ENCODE data around the gene ANKRD28.

ANKRD28 gene

DNA sequence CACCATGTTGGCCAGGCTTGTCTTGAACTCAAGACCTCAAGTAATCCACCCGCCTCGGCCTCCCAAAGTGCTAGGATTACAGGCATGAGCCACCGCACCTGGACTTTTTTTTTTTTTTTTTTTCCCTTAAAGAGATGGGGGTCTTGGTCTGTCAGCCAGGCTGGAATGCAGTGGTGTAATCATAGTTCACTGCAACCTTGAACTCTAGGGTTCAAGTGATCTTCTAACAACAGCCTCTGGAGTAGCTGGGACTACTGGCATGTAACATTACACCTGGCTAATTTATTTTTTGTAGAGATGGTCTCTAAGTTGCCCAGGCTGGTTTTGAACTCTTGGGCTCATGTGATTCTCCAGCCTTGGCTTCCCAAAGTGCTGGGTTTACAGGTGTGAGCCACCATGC is 81.6 kb downstream of the ANKRD28 start:
- DNase-seq, result no peak

DNA sequence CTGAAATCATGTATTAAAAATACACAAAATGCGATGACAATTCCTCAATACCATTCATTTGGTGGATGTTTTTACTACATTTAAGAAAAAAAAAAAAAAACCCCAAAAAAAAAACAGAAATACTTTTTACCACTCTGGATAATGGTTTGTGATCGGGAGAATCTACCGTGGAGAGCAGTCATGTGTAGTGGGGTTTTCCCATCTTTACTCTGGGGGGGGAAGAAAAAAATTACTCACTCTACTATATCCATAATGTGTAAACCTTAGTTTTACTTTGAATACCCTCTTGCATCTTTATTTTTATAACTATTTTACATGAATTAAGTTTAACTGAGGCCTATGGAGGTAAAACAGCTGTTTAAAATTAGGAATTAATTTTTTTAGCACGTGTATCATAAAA is 83.3 kb downstream of the ANKRD28 start:
- DNase-seq, result no peak

DNA sequence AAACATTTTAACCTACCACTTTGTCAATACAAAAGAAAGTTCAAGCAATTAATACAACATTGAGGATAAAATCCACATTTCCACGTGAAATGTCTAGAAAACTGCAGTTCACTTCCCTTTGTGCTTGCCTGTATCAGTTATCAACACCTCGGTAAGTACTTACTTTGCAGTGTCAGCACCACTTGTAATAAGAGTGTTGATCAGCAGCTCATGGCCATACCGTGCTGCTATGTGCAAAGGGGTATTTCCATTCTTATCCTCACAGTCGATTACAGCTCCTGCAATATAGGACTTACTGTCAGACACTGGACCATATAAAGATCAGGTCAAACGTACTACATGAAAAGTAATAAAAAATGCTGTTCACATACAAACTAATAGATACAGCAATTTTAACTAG is 84.4 kb downstream of the ANKRD28 start:
- DNase-seq, result no peak

DNA sequence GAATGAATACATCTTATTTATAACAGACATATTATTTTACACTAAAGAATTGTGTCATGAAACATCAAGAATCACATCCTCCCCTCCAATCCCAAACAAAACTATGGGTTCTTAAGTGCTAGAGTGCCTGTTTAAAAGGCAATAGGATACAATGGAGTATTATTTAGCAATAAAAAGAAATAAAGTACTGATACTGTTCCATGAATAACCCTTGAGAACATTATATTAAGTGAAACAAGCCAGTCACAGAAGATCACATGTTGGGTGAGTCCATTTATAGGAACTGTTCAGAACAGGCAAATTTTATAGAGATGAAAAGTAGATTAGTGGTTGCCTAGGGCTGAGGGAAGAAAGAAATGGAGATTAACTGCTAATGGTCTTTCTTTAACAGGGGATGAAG is 86.5 kb downstream of the ANKRD28 start:
- no peak for DNase-seq

DNA sequence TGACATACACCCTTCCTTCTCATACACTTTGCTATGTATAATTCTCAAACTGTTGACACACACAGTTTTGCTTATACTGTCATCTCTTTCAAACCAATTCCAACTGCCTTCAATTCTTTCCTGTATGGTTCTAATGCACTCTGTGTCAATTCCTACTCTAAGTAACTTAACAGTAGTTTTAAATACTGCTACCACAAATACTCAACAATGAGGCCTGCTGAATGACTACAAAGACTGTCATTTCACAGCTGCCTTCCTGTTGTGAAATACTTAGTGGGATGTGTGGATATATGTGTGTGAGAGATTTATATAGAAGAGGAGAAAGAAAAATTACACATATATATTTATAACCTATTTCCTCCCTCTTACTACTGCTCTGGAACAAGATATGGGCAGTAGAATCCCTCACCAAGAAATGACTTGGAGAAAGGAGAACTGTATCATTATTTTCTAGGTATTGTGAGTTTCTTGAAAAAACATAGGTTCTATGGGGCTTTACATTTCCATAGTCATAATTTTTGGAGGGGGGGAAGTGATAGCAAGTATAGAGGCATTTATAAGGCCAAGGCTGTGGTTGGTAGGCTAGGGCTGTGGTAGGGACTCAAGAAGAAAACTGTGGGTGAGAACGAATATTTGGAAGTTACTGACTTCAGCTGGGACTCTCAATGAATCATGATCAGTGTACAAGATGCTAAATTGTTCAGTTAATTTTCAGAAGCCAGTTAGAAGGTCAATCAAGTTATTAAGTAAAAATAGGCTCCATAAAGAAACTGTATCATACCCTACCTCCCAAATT is 88.7 kb downstream of the ANKRD28 start:
- no peak for DNase-seq

DNA sequence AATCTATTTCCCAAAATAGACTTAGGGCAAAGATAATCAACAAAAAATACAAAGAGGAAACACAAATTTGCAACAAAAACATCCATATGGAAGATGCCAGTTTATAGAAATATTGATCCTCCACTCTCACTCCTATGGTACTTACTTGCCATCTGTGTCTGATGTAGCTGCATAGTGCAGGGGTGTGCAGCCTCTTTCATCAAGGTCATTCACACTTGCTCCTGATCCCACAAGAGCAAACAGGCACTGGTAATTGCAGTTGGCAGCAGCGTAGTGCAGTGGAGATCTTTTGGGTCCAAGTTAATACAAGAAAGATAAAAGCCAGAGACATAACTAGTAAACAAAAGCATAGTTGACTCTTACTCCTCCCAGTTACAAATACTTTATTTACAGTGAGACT is 90.0 kb downstream of the ANKRD28 start:
- no peak for DNase-seq

DNA sequence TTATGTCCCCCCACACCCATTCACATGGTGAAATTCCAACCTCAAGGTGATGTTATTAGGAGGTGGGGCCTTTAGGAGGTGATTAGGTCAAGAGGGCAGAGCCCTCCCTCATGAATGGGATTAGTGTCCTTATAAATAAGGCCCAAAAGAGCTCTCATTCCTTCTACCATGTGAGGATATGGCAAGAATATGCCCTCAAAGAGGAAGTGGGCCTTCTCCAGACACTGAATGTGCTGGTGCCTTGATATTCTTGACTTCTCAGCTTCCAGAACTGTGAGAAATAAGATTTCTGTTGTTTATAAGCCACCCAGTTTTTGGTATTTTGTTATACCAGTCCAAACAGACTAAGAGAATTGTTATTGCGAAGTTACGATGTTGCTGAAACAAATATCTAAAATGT is 94.4 kb downstream of the ANKRD28 start:
- DNase-seq, result no peak

DNA sequence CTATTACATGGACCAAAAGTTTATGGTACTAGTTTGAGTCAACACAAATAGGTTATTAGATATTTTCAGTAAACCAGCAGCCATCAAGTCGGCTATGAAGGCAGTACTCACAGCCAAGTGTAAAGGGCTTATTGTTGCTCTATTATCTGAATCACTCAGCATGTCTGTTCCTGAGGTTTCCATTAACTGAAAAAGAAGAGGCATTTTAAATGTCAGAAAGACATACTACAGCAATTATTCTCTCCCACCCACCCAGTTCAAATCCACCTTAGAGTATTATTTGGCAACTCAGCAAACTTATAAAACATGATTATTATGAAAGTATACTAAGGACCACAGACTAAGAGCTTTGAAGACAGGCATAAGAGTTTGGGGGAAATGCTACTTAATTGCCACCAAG is 103.2 kb downstream of the ANKRD28 start:
- DNase-seq, result no peak

DNA sequence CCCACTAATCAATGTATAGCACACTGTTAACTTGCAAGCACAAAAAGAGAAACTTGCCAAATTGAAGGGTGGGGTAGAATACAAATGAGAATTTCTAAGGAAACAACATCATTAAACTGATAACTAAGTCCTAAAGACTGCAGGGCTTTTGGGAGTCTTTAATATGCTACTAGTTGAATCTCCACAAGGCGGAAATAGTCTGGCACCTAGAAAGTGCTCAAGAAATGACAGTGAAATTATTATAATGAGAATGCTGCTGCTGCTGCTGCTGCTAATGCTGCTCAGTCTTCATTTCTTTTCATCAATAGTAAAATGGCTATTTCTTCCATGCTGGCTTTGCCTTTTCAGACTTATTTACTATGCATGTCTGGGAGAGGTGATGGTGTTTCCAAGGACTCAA is 104.4 kb downstream of the ANKRD28 start:
- DNase-seq, result no peak

DNA sequence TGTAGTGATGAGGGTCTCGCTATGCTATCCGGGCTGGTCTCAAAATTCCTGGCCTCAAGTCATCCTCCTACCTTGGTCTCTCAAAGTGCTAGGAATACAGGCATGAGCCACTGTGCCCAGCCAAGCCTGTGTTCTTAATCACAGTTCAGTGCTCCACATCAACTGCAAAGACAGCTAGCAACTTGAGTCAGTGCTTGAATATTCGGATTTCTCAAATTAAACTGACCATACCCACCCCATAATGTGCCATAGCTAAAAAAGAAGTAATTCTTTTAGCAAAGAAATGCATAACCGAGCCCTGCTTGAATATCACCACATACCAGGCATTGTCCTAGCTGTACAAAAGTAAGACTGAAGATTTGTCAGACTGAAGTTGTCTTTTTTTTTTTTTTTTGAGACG is 107.0 kb downstream of the ANKRD28 start:
- DNase-seq, result no peak

DNA sequence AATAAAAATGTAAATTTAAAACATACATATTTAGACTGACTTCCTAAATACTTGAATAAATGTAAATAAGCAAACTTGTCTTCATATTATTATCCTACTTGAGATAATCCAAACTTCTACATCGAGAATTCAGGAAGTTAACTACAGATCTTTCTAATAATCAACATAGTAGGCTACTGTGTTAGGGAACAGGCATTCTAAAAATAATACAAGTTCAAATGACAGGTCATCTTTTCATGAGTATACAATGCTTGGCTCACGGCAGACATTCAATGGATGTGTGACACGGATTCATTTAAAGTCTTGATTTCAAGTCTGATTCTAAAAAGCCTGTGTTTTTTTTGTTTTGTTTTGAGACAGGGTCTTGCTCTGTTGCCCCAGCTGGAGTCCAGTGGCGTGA is 107.5 kb downstream of the ANKRD28 start:
- DNase-seq, result no peak

DNA sequence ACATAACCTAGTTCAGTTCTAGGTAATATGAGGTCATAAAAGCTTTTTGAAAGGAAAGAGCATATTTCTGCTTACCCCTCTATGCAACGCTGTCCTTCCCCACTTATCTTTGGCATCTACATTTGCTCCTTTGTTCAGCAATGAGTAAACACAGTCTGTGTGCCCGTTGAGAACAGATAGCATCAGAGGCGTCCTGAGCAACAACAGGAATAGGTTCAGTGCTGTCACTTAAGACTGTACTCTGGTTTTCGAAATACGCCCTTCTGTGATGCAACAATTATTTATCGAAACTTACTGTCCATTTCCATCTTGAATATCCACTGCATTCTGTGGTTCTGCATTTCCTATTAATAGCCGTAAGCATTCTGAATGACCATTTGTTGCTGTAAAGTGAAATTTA is 111.9 kb downstream of the ANKRD28 start:
- peak; percentile 22 for DNase-seq

DNA sequence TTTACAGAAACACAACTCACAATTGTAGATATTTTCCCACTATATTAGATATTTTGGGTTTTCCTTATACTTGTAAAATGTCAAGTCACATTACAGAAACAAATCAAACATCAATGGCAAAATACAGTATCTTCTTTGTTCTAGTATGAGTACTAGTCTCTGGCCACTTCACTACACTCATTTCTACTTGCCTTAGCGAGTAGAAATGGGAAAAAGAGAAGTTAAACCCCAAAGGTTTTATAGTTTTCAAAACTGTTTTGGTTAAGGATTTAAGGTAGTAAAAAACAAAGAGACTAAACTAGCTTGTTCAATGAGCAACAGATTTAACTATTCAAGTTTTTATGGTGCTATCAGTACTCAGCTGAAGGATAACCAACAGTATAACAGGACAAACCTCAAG is 114.5 kb downstream of the ANKRD28 start:
- DNase-seq, result no peak

DNA sequence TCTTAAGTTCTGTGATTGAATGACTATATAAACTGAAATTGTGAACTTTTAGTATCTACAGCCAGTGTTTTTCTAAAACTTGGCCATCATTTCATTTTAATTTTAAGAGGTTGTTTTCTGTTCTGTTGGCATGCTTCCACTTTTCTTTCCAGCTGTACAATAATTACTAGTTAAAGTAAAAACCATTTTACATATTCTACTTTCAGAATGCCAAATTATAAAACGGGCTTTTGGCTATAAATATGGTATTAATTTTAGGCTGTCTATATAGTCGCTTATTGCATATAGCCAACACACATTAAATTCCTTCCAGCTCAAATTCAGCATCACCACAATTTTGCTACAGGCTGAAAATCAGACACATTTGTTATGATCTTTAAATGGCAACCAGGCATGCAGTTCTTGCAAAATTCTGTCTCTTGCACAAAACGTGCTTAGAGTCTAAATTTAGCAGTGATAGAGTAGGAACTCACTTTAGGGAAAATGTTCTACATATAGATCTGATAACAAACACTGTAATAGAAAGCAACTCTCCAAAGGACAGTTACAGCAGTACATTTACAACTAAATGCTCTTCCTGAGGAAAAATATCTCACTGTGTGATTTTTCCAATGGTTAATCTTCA is 115.1 kb downstream of the ANKRD28 start:
- no peak for DNase-seq

DNA sequence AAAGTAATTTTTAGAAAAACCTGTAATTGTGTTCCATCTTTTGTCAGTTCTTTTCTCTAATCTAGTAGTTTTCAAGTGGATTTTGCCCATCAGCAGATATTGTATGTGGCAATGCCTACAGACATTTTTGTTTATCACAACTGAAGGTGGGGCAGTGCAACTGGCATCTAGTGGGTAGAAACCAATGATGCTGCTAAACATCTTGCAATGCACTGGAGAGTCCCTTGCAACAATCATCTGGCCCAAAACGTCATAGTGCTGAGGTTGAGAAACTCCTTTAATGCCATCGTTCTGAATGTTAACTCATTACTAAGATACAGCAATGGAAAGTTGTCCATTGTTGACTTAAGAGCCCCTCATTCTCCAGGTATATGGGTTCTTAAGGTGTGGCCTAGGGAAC is 116.1 kb downstream of the ANKRD28 start:
- no peak for DNase-seq

DNA sequence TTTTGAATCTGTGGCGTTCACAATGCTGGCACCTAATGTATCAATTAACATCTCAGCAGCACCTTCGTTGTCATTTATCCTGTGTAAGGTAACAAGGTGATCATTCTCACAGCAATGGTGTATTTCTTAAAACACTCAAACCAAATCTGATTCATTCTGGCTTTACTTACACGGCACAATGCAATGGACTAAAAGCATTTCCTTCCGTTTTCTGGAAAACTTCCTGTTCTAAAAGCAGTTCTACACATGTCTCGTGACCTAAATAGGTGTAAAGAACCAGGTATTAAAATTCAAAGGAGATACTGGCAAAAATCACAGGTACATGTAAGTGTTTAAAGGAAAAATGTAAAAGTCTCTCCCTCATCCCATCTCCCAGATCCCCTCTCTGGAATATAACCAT is 118.5 kb downstream of the ANKRD28 start:
- no peak for DNase-seq

DNA sequence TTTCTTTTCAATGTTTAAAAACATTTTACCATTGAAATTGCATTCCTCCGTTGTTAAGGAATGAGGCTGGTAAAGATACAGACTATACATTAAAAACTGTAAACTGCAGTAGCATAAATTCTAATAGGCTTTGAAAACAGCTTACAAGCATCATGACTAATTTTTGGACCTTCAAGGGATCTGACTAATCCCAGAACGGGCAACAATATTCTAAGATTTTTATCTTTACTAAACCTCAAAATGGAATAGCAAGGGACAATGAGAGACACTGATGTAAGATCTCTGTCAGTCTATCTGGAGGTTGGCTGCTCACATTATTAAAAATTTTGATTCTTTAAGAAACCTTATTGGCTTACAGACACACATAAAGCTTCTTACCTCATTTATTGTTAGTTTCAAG is 121.5 kb downstream of the ANKRD28 start:
- DNase-seq, result no peak

DNA sequence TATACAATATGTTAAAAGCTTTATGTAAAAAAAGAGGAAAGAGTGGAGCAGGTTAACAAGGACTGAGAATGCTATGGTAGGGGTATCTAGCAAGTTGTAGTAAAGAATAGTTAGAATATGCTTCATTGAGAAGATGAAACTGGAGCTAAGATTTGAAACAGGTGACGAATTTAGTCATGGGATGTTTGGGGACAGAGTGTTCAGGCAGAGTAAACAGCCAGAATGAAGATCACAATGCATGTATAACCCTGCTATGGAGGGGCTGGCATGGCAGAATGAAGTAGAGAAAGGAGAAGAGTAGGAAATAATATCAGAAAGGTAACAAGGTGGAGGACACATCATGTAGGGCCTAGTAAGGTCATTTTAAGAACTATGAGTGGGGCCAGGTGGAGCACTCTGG is 124.2 kb downstream of the ANKRD28 start:
- DNase-seq, result no peak

DNA sequence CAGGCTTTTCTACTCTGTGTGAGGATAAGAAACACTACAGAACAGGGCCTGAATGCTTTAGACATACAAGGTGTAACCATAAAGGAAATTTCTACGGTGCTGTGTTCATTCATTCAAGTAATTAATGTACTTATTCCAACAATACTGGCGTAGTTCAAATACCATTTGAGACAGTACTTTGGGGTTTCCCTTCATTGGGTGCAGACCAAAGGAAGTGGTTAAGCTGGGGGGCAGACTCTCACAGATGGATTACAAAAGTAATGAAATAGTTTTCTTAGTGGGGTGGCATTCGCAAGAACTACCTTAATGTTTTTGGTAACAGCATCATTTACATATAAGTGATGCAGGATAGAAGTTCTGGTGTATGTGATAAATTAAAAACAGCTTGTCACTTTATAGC is 130.3 kb downstream of the ANKRD28 start:
- DNase-seq, result no peak

DNA sequence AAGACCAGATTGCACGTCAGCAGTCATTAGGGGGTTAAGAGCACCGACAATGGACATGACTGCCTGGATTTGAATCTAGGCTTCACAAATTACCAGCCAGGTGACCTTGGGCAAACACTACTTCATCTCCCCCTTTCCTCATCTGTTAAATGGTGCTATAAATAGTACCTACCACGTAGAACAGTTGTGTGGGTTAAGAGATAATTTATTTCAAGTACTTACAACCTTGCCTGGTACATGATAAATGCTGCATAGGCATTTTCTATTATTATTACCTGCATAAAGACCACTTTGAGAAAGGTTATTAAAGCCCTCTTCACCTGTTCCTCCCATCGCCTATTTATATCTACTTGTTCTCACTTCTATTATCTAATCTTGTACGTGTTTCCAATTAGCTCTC is 131.5 kb downstream of the ANKRD28 start:
- DNase-seq, result no peak

DNA sequence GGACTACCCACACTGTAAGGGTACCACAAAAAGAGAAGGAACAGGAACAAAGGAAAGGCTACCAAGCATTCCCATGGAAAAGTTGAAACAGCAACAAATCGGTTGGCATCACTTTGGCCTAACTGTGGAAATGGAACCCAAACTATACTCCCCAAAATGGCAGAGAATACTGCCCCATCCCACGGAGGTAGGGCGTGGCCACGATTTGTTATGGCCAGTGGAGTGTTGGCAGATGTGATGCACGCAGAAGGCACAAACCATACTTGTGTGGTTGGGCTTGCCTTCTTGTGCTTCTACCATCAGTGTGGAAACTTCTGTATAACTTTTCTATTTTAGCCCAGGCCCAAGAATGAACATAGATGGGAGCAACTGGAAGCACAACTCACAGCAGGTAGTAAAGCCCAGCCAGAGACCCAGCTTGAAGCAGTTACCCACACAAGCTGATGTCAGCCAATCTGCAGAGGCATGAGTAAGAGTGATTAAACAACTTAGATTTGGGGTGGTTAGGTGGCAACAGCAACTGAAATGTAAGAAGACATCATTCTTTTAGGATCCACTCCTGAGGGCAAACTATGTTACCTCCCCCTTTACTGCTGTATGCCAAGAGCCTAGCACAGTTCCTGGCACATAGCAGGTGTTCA is 132.1 kb downstream of the ANKRD28 start:
- no peak for DNase-seq

DNA sequence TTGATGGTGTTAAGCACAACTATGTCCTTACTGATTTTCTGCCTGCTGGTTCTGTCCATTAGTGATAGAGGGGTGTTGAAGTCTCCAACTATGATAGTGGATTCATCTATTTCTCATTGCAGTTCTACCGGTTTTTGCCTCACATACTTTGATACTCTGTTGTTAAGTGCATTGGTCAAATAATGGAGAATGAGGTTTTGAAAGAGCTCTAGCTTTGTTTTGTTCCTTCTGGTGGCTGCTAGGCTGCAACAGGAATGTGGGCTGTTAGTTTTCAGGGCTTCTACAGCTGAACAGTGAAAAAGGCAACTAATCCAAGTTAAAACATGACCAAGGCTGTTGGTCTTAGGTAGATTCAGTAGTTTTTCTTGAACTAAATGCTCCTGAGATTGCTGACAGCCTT is 133.6 kb downstream of the ANKRD28 start:
- DNase-seq, result no peak

DNA sequence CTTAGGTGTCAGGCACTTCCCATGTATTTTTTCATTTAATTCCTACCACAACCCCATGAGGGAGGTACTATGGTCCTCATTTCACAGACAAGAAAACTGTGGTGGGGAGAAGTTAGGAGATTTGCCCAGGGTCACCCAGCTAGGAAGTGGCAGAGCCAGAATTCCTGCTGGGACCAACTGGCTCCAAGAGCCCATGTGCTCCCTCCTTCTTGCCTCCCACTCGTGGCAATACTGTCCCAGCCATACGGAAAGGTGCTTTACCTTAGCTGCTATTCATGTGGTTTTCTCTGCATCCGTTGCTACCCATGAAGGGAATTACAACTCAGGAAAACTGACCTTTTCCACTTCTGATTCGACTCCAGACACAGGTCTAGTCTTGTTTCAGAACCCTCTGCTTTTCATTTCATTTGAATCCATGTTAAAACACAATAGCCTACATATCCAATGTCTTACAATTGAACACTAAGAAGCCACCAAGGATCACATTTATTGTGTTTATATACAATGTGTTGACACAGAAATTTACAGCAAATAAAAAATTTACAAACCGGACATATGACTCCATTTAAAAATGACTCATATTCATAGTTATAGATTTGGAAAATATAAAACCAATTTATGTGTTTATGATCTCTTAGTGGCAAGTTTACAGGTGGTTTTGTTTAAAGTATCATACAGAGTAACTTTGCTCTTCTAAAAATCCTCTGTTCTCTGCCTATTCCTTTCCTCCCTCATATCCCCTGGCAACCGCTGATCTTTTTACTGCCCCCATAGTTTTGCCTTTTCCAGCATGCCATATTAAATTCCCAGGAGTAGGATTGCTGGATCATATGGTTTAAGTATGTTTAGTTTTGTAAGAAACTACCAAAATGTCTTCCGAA is 137.5 kb downstream of the ANKRD28 start:
- no peak for DNase-seq

All from NCI-H2029 (cell line).